ENCODE results near the gene SEC62. TPM values are rescaled to one million over a fixed set of nuclear protein-coding genes. Genes with fewer than 3 reads are reported as not detected.

Gene SEC62
- total and polyA plus RNA-seq, 9 of the 15 experiments (the other 6 are each of a cell fraction or from before 2014, with no cell fraction given) = 34.5 to 152 (median 51.8) TPM

- no peaks in the 10 kb centered on the region for H4K20me1 ChIP-seq (replicated peaks; ENCODE audit: control insufficient read depth, insufficient read depth, low read length)
- no peak for ATAC-seq
- POLR2A ChIA-PET = interaction anchor here (0.6 kb wide), 1 partner anchor 26 kb away, joined by 3 read pairs; no protein-coding TSS in a partner anchor
Measured at GRCh38 chr3:170002879-170003278, 36.3 kb downstream of the SEC62 start.

More at GRCh38 chr3:170002879-170003278, 36.3 kb downstream of the SEC62 start:
- no TSS peak for BruUV-seq (replicated peaks)
- H3K27ac ChIP-seq (ENCODE audit: extremely low read depth, low read depth, low read length) = no peak overlapping the region
- no peaks in the 10 kb centered on the region for H3K79me2 ChIP-seq (ENCODE audit: control insufficient read depth, insufficient read depth, low read length)
- no peak overlapping the region for H3K4me2 ChIP-seq (ENCODE audit: insufficient read depth, low read length)
- DNase-seq (ENCODE audit: extremely low read depth in 1 of 4, low spot score in 3 of 4) = no peak
- no peaks in the 10 kb centered on the region; a peak in 1 of 5 replicates for H3K4me1 ChIP-seq (replicated peaks in 1 of 2; ENCODE audit: control insufficient read depth in 2 of 2, insufficient read depth in 2 of 2, low read length in 2 of 2)
- no peak for FAIRE-seq
- no peak overlapping the region for H2AFZ ChIP-seq (ENCODE audit: low read depth, low read length)
- H3K9me1 ChIP-seq (ENCODE audit: control insufficient read depth, insufficient read depth, low read length) = no peaks in the 10 kb centered on the region
- H3K4me3 ChIP-seq = no peak overlapping the region
- peaks cover 0 to 5% of the 10 kb centered on the region in 2 experiments; a peak in 1 of 5 replicates for H3K27me3 ChIP-seq (ENCODE audit: control insufficient read depth in 2 of 2, insufficient read depth in 2 of 2, low read length in 2 of 2)
- WGBS (ENCODE audit: insufficient coverage, low coverage, missing lambda C conversion rate) = 29% methylated on average over 1 of the region's 1 CpG
- in situ Hi-C loops (cut with MboI) = no loop called here
- H3K9ac ChIP-seq (ENCODE audit: insufficient read depth in 1 of 2, low read depth in 2 of 2, low read length in 2 of 2) = no peak overlapping the region
- no peak for TF ChIP-seq SP2 (IDR thresholded peaks at IDR 0.05; ENCODE audit: extremely low read depth, low read depth, low read length, poor library complexity, severe bottlenecking)
- no peak for TF ChIP-seq ZNF431 (CRISPR knock-in tag; IDR thresholded peaks at IDR 0.05)
- TF ChIP-seq ZC3H4 (CRISPR knock-in tag; IDR thresholded peaks at IDR 0.05; ENCODE audit: borderline replicate concordance) = no peak
- TF ChIP-seq, protein P1, sequence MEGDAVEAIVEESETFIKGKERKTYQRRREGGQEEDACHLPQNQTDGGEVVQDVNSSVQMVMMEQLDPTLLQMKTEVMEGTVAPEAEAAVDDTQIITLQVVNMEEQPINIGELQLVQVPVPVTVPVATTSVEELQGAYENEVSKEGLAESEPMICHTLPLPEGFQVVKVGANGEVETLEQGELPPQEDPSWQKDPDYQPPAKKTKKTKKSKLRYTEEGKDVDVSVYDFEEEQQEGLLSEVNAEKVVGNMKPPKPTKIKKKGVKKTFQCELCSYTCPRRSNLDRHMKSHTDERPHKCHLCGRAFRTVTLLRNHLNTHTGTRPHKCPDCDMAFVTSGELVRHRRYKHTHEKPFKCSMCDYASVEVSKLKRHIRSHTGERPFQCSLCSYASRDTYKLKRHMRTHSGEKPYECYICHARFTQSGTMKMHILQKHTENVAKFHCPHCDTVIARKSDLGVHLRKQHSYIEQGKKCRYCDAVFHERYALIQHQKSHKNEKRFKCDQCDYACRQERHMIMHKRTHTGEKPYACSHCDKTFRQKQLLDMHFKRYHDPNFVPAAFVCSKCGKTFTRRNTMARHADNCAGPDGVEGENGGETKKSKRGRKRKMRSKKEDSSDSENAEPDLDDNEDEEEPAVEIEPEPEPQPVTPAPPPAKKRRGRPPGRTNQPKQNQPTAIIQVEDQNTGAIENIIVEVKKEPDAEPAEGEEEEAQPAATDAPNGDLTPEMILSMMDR (IDR thresholded peaks at IDR 0.05 in 2 of 3, conservative IDR thresholded peaks at IDR 0.05 in 1 of 3; ENCODE audit: insufficient read depth in 2 of 3, low read depth in 1 of 3, low read length in 3 of 3) = no peak
- TF ChIP-seq LEF1 (IDR thresholded peaks at IDR 0.05) = no peak
- TF ChIP-seq KAT8 (IDR thresholded peaks at IDR 0.05; ENCODE audit: low read depth) = no peak
- TF ChIP-seq SETDB1 (IDR thresholded peaks at IDR 0.05; ENCODE audit: low read length) = no peak
- TF ChIP-seq PHF20 (IDR thresholded peaks at IDR 0.05; ENCODE audit: partially characterized antibody) = no peak
- TF ChIP-seq ZBTB8A (IDR thresholded peaks at IDR 0.05; ENCODE audit: partially characterized antibody) = no peak
- TF ChIP-seq, protein P2, sequence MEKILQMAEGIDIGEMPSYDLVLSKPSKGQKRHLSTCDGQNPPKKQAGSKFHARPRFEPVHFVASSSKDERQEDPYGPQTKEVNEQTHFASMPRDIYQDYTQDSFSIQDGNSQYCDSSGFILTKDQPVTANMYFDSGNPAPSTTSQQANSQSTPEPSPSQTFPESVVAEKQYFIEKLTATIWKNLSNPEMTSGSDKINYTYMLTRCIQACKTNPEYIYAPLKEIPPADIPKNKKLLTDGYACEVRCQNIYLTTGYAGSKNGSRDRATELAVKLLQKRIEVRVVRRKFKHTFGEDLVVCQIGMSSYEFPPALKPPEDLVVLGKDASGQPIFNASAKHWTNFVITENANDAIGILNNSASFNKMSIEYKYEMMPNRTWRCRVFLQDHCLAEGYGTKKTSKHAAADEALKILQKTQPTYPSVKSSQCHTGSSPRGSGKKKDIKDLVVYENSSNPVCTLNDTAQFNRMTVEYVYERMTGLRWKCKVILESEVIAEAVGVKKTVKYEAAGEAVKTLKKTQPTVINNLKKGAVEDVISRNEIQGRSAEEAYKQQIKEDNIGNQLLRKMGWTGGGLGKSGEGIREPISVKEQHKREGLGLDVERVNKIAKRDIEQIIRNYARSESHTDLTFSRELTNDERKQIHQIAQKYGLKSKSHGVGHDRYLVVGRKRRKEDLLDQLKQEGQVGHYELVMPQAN (IDR thresholded peaks at IDR 0.05; ENCODE audit: borderline replicate concordance) = no peak
- no peak for TF ChIP-seq ZNF277 (CRISPR knock-in tag; IDR thresholded peaks at IDR 0.05; ENCODE audit: borderline replicate concordance)
- no peak for TF ChIP-seq POLR2A (conservative IDR thresholded peaks at IDR 0.05)
- no peak for TF ChIP-seq ZNF444 (CRISPR knock-in tag; IDR thresholded peaks at IDR 0.05)
- TF ChIP-seq, protein P3, sequence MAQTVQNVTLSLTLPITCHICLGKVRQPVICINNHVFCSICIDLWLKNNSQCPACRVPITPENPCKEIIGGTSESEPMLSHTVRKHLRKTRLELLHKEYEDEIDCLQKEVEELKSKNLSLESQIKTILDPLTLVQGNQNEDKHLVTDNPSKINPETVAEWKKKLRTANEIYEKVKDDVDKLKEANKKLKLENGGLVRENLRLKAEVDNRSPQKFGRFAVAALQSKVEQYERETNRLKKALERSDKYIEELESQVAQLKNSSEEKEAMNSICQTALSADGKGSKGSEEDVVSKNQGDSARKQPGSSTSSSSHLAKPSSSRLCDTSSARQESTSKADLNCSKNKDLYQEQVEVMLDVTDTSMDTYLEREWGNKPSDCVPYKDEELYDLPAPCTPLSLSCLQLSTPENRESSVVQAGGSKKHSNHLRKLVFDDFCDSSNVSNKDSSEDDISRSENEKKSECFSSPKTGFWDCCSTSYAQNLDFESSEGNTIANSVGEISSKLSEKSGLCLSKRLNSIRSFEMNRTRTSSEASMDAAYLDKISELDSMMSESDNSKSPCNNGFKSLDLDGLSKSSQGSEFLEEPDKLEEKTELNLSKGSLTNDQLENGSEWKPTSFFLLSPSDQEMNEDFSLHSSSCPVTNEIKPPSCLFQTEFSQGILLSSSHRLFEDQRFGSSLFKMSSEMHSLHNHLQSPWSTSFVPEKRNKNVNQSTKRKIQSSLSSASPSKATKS (CRISPR knock-in tag; IDR thresholded peaks at IDR 0.05) = no peak
- no peaks in the 10 kb centered on the region for H3K36me3 ChIP-seq (ENCODE audit: control insufficient read depth, insufficient read depth, low read length)
- CTCF ChIA-PET (ENCODE audit: low intra/inter-chr PET ratio) = no interaction called here
- H3K9me3 ChIP-seq (replicated peaks; ENCODE audit: control insufficient read depth, insufficient read depth, low read depth, low read length) = no peaks in the 10 kb centered on the region
- intact Hi-C loops (cut with micrococcal nuclease) = no loop called here
